Middle frontal gyrus (tissue), 1 donor: ENCODE results near the gene C5AR1.
A peak's percentile ranks its signal among the peaks of the same experiment; 100 is the strongest.
"Not testable (repeated sequence)": the region's sequence is repeated elsewhere in the genome, so short reads cannot be mapped to it uniquely, and the experiment has no call there.

ENCODE experiments used
- DNase-seq: peaks from one replicate; pipeline ENCODE4 v3.0.0-alpha.2; 2015; ENCODE audit warnings: low spot score; ENCODE audit errors: extremely low spot score

Gene C5AR1

DNA sequence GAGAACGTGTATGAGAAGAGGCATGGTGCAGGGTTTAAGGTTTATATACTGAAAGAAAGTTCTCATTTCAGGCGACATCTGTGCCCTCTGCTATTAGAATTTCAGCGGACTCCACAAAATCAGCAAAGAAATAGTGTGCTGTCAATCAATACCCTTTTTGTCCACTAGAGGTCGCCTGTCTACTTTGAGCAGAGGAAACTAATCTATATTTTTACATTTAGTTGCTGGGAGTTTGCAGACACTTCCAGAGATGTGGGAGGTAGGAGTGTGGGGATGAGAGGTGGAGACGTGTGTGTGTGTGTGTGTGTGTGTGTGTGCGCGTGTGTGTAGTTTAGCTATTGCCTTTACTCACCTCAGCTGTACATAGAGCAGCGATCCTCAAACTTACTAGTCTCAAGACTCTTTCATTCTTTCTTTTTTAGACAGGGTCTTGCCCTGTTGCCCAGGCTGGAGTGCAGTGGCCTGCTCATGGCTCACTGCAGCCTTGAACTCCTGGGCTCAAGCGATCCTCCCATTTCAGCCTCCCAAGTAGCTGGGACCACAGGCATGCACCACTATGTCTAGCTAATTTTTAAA is 25.2 kb upstream of the C5AR1 start:
- no peak for DNase-seq

DNA sequence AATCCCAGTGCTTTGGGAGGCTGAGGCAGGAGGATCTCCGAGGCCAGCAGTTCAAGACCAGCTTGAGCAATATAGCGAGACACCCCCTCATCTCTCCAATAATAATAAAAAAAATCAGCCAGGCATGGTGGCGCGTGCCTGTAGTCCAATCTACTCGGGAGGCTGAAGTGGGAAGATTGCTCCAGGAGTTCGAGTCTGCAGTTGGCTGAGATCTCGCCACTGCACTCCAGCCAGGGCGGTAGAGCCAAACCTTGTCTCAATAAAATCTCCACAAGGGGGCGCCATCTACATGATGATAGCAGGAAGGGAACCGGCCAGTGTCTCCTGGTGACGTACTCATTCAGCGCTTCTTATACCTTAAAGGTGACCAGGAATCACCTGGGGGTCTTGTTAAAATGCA is 13.6 kb upstream of the C5AR1 start:
- peak; percentile 69 for DNase-seq

DNA sequence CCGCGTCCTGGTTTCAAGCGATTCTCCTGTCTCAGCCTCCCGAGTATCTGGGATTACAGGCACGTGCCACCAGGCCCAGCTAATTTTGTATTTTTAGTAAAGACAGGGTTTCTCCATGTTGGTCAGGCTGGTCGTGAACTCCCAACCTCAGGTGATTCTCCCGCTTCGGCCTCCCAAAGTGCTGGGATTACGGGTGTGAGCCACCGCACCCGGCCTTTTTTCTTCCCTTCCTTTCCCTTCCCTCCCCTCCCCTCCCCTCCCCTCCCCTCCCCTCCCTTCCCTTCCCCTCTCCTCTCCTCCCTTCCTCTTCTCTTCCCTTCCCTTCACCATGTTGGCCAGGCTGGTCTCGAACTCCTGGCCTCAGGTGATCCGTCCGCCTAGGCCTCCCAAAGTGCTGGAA is 8.8 kb upstream of the C5AR1 start:
- DNase-seq = not testable (repeated sequence)

DNA sequence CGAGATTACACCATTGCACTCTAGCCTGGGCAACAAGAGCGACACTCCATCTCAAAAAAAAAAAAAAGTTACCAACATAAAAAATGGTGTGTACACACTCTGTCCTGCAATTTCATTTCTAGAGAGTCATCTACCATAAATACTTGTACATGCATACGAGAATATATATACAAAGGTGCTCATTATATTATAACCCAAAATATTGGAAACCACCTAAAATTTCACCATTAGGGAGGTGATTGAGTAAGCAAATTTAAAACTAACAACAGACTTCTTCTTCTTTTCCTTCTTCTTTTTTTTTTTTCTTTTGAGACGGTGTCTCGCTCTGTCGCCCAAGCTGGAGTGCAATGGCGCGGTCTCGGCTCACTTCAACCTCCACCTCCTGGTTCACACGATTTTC is 7.4 kb upstream of the C5AR1 start:
- DNase-seq = no peak

DNA sequence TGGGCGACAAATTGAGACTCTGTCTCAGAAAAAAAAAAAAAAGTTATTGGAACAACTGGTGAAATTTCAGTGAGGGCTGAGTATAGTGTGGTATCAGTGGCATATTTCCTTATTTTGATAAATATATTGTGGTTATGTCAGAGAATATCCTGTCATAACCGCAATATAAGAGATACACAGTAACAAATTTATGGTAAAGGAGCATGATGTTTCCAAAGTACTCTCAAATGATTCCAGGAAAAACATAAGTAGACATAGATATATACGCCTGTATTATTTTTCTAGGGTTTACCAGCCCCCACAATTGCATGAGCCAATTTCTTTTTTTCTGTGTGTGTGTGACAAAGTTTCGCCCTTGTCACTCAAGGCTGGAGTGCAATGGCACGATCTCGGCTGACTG is 5.7 kb upstream of the C5AR1 start:
- no peak for DNase-seq

DNA sequence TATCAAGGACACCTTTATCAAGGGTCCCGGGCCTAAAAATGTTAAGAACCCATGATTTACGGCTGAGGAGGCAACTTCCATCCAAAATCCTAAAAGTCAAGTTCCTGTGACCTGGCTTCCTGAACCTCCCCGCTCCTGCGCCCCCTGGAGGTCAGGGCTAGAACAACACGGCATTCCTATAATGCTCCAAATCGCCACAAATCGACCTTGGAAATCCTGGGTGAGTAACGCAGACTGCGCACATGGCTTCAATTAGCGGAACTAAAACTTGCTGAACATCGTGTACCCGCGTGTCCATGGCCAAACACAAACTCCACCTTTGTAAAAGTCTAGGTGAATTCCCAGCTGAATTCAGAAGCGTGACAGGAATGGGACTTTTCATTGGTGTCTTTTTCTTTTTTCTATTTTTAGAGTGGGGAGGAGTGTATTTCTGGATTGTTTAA is 4.3 kb upstream of the C5AR1 start:
- DNase-seq = no peak

DNA sequence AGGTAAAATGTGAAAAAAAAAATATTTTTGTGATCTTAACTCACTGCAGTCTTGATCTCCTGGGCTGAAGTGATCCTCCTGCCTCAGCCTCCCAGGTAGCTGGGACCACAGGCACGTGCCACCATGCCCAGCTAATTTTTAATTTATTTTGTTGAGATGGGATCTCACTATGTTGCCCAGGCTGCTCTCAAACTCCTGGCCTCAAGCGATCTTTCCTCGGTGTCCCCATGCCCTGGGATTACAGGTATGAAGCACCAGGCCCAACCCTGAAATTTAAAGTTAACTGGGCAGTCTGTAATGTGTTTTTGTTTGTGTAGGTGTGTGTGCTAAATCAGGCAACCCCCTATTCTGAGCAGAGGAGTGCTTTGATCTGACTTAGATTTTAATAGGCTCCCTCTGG is 3.4 kb upstream of the C5AR1 start:
- DNase-seq = no peak

DNA sequence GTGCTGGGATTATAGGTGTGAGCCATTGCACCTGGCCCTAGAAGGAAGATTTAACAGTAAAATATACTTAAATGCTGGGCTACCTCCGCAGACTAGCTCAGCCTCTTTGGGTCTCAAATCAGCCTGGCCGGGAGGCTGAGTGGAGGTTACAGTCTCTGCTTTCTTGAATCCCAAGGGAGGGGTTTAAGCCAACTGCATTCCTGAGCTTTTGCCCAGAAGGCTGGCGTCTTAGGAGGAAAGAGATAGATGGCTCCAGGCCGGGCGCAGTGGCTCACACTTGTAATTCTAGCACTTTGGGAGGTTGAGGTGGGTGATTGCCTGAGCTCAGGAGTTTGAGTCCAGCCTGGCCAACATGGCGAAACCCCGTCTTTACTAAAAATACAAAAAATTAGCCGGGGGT is 623 bp upstream of the C5AR1 start:
- DNase-seq = no peak

DNA sequence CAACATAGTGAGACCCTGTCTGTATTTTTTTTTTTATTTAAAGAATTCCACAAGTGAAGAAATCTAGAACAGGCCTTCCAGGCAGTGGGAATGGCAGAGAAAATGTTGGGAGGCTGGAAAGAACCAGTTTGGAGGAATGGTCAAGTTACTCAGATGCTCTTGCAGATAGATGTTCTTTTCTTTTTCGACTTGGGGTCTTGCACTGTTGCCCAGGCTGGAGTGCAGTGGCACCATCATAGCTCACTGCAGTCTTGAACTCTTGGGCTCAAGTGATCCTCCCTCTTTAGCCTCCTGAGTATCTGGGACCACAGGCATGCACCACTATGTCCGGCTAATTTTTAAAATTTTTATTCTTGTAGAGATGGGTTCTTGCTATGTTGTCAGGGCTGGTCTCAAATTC is 662 bp downstream of the C5AR1 start:
- no peak for DNase-seq

DNA sequence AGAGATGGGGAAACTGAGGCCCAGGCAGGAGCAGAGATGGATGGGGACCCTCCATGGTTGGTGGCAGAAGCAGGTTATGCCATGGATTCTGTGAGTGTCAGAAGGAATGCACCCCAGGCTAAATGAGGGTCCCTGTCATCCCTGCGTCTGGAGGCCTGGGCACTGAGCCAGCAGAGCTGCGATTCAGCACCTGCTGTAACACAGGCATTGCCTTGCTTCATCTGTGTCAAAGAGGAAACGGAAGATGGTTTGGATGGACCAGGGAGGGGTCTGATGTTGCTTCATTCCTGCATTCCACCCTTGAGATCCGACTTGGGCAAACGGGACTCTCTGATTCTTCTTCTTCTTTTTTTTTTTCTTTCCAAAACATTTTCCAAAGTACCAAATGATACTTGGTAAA is 1.2 kb downstream of the C5AR1 start:
- DNase-seq = no peak

DNA sequence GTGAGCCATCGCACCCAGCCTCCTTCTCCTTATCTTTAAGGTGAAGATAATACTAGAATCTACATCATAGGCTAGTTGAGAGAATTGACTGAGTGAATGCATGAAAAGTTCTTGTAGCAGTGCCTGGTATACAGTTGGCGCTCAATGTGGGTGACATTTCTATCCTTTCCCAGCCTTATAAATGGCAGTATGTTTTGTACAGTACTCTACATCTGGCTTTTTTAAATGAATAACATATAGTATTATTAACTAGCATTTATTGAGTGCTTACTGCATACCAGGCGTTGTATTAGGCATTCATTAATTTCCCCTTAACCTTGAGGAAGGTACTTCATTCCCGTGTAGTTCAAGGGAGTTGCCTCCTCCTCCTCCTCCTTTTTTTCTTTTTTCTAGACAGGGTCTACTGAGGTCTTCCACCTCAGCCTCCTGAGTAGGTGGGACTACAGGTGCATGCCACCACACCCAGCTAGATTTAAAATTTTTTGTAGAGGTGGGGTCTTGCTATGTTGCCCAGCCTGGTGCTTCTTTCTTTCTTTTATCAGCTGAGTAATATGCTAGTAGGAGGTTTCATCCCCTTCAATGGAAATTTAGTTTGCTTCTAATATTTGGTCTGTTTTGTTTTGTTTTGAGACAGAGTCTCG is 2.8 kb downstream of the C5AR1 start:
- DNase-seq = no peak

DNA sequence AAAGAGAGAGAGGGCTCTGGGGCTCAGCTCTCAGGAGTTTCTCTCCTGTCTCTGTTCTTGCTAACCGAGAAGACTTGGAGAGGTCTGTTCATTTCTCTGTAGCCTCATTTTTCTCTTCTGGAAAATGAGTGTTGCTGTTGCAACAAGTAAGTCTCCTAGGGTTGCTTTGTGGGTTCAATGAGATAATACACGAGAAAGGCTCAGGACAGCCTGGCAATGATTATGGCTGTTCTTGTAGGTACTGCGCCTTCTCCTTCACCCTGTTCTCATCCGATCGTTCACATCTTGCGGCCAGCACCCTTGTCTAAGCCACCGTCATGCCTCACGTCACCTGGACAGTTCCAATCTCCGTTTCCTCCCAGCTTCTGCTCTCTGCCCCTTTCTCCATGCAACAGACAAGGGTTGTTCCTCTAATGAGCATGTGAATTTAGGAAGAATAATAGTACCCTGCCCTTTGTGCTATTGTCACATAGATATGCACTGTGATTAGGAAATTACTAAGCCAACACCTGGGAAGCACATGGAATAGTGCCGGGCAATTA is 4.2 kb downstream of the C5AR1 start:
- no peak for DNase-seq

DNA sequence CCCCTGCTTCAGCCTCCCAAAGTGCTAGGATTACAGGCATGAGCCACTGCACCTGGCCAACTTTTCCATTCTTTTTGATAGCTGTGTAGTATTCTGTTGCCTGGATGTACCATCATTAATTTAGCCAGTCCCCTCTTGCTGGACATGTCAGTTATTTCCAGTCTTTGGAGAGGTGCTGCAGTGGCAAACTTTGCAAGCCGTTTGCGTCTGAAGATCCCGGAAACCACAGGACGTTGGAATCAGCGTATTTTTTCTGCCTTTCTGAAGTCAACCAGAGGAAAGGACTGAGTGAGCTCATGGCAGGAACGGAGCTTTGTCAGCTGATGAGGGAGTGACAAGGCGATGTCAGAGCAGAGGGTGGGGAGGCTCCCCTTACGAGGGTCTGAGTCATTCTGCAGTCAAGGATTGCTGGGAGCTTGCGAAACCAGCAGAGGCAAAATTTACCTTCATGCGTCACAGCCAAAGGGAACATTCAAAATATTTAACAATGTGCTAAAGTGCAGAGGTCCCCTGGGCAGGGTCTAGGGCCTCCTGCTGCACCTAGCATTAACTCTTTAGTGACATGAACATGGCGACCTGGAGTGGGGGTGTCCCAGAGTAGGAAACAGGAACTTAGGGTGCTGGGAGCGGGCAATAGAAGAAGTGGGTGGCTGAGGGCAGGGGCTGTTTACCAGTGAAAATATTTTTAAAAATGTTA is 5.6 kb downstream of the C5AR1 start:
- DNase-seq = no peak

DNA sequence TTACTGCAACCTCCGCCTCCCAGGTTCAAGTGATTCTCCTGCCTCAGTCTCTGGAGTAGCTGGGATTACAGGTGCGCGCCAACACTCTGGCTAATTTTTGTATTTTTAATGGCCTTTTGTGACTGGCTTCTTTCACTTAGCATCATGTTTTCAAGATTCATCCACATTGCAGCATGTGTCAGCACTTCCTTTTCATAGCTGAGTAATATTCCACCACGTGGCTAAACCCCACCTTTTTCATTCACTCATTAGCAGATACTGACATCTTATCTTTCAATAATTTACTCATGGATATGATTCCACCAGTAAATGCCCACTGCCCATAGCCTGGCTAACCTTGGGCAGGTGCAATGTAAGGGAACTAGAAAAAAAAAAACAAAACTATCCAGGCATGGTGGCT is 6.9 kb downstream of the C5AR1 start:
- no peak for DNase-seq

DNA sequence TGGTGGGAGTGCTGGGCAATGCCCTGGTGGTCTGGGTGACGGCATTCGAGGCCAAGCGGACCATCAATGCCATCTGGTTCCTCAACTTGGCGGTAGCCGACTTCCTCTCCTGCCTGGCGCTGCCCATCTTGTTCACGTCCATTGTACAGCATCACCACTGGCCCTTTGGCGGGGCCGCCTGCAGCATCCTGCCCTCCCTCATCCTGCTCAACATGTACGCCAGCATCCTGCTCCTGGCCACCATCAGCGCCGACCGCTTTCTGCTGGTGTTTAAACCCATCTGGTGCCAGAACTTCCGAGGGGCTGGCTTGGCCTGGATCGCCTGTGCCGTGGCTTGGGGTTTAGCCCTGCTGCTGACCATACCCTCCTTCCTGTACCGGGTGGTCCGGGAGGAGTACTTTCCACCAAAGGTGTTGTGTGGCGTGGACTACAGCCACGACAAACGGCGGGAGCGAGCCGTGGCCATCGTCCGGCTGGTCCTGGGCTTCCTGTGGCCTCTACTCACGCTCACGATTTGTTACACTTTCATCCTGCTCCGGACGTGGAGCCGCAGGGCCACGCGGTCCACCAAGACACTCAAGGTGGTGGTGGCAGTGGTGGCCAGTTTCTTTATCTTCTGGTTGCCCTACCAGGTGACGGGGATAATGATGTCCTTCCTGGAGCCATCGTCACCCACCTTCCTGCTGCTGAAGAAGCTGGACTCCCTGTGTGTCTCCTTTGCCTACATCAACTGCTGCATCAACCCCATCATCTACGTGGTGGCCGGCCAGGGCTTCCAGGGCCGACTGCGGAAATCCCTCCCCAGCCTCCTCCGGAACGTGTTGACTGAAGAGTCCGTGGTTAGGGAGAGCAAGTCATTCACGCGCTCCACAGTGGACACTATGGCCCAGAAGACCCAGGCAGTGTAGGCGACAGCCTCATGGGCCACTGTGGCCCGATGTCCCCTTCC is 10.5 kb downstream of the C5AR1 start:
- no peak for DNase-seq

DNA sequence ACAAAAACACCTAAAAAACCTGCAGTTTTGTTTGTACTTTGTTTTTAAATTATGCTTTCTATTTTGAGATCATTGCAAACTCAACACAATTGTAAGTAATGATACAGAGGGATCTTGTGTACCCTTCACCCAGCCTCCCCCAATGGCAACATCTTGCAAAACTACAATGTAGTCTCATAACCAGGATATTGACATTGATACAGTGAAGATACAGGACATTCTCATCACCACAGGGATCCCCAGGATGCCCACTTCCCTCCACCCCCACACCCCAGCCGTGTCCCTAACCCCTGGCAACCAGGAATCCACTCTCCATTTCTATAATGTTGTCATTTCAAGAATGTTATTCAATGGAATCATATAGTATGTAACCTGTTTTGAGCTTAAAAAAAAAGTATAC is 12.0 kb downstream of the C5AR1 start:
- no peak for DNase-seq

DNA sequence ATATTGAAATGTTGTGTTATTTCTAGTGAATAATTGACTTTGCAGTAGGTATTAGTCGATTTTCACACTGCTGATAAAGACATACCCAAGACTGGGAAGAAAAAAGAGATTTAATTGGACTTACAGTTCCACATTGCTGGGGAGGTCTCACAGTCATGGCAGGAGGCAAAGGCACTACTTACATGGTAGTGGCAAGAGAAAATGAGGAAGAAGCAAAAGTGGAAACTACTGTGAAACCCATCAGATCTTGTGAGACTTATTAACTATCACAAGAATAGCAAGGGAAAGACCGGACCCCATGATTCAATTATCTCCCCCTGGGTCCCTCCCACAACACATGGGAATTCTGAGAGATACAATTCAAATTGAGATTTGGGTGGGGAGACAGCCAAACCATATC is 12.4 kb downstream of the C5AR1 start:
- DNase-seq = no peak

DNA sequence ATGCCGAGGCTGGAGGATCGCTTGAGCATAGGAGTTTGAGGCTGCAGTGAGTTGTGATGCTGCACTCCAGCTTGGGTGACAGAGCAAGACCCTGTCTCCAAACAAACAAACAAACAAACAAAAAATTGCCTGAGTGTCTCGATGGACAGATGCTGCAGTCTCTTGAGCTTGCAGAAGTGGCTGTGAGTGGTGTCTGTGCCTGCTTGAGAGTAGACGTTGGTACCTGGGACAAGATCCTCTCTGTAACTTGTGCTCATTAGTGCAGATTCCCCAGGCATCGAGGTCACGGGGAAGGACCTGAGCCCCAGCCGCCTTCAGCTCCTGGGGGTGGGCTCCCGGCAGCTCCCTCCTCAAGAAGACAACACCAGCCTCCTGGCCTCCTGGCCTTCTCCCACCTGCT is 13.7 kb downstream of the C5AR1 start:
- no peak for DNase-seq

DNA sequence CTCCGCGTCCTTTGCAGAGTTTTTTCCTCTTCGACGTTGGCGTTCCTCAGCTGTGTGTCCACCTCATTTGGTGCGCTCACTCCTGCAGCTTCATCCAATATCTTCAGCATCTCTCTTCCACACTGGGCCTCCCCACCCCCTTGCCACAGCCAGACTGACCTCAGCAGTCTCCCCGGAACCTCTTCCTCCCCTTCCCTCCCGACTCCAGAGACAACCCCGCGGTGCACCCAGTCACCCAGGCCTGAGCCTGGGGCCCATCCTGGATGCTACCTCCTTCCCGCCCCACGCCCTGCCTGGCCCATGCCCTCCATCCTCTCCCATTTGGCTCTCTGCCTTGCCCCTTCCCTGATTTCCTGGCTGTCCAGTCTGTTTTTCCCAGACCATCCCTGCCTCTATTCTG is 14.2 kb downstream of the C5AR1 start:
- no peak for DNase-seq

DNA sequence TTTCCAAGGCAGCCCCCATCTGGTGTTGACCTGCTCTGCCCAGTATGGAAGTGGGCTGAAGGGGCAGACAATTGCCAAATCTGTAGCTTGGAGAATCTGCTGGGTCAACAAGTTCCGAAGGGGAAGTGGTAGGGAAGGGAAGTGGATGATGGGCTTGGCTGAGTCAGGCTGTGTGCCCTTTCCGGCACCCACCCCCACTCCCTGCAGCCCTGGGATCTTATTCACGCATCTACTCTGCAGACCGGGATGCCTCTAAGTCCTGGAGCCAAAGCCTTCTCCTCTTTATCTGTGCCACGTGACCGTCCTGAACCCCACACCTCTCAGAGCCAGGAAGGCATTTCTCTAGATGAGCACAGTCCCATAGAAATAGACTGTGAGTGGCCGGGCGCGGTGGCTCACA is 14.8 kb downstream of the C5AR1 start:
- DNase-seq = no peak

DNA sequence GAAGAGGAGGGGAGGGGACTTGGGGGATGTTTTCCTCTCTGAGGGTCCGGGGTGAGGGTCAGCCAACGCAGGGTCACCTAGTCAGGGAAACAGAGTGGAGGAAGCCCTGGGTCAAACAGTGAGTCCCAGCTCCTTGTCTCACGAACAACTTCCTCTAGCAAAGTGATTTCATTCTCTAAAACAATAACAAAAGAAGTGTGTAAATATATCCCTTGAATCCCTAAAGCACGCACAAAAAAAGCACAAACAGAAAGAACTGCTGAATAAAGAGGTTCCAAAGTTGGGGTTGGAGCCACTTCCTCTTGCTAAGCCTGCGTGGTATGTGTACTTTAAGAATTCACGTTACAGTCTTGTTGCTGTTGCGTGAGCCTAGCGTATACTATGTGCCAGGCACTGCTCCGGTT is 20.8 kb downstream of the C5AR1 start:
- no peak for DNase-seq

DNA sequence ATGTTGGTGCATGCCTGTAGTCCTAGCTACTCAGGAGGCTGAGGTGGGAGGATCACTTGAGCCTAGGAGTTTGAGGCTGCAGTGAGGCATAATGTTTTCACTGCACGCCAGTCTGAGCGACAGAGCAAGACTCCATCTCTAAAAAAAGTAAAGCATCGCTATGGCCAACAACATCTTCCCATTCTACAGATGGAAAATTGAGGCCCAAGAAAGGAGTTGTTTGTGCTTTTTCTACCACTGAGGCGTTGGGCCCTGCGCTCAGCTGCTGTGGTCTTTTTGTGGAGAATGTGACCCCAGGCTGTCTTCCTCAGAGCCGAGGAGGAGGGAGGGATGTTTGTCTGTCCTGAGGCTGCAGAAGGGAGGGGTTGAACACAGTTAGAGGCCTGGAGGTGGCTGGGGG is 21.8 kb downstream of the C5AR1 start:
- DNase-seq = no peak
